Right hindlimb (tissue), 1 donor: Measurements from ENCODE around the gene SPATA17.
"Not testable (repeated sequence)": the region's sequence is repeated elsewhere in the genome, so short reads cannot be mapped to it uniquely, and the experiment has no call there.

Experiments
- DNase-seq: peaks from one replicate; pipeline ENCODE4 v3.0.0-alpha.2; 2018

Gene SPATA17

DNA sequence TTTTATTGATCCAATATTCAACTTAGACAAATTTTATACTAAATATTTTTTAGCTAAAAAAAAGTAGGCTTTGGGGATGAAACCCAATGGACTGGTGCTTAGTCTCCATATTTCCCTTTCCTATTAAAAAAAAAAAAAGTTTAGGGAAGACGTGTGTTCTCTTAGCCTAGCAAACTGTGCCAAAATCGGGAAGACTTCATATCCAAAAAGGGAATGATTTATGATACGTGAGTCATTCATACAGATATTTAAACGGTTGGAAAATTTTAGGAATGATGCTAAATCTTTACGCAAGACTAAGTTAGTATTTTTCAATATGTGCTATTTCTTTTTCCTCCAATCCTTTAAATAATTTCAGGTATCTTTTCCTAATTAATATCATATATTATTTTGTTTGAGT is 50.7 kb downstream of the SPATA17 start:
- DNase-seq: no peak

GRCh38 chr1:217687511-217687910 is 56.4 kb downstream of the SPATA17 start:
- no peak for DNase-seq

DNA sequence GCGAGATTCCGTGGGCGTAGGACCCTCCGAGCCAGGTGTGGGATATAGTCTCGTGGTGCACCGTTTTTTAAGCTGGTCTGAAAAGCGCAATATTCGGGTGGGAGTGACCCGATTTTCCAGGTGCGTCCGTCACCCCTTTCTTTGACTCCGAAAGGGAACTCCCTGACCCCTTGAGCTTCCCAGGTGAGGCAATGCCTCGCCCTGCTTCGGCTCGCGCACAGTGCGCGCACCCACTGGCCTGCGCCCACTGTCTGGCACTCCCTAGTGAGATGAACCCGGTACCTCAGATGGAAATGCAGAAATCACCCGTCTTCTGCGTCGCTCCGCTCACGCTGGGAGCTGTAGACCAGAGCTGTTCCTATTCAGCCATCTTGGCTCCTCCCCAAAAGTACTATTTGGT is 65.0 kb downstream of the SPATA17 start:
- DNase-seq: not testable (repeated sequence)

DNA sequence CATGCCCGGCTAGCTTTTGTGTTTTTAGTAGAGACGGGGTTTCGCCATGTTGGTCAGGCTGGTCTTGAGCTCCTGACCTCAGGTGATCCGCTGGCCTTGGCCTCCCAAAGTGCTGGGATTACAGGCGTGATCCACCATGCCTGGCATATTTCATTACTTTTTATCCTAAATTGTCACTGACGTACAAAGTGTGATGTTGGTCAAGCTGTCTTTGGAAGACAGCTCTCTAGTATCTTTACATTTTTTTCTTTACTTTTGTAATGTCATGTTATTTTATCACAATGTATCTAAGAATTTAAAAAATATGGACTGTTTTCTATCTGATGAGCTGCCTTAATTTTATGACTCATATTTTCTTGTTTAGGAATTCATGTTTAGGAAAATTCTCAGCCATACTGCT is 72.2 kb downstream of the SPATA17 start:
- no peak for DNase-seq

GRCh38 chr1:217712925-217713597 is 81.9 kb downstream of the SPATA17 start:
- no peak for DNase-seq

DNA sequence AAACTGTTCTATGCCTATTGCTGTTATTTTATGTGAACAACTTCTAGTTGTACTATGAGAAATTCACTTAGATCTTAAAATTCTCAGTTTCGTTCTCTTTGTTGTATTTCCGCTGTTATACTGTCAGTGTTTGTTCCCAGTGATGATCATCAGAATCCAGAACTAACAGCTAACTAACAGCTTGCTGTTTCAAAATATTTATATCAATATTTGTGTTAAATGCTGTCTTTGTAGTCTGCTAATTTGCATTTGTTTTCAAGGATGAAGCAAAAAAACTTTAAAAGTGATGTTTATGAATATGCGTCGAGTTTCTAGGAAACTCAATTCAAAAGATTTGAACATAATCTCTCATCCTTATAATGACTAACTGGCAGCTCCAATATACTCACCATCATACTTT is 84.5 kb downstream of the SPATA17 start:
- DNase-seq: no peak

- no peak for DNase-seq
These were observed 86.8 kb downstream of the SPATA17 start for GRCh38 chr1:217717959-217718358.

DNA sequence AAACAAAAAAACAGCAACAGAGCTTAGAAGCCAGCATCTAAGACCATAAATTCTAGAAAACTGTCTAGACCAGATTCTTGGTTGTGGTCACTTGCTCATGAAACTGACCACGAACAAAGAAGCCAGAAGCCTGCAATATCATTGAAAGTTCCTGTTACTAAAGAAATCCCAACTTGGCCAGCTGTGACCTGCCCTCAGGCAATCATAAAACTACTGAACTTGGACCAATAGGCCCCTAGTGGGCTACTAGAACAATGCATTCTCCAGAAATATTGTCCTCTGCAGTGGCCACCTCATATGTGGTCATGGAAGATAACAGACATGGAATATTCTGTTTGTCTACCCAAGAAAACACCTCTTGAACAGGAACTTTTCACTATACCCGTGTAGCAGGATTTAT is 87.7 kb downstream of the SPATA17 start:
- DNase-seq: no peak

DNA sequence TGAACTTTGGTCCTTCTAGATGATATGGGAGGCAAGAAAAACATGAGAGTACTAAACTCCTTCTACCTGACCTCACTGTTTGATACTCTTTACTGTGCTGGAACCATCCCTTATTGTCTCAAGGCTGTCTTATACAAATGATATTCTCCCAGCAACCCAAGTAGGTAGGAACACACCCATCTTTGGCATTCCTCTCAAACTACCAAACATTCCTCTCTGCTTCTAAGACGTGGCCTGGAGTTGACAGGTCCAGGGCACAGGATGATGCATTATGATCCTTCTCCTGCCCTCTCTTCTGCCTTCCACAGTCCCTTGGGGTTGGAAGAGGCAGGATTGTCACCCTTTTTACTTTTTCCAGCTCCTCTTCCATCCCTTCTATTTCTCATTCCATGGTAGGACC is 90.5 kb downstream of the SPATA17 start:
- no peak for DNase-seq

GRCh38 chr1:217734973-217735372 is 103.8 kb downstream of the SPATA17 start:
- no peak for DNase-seq

- no peak for DNase-seq
These were observed 116.1 kb downstream of the SPATA17 start for GRCh38 chr1:217747156-217747769.

DNA sequence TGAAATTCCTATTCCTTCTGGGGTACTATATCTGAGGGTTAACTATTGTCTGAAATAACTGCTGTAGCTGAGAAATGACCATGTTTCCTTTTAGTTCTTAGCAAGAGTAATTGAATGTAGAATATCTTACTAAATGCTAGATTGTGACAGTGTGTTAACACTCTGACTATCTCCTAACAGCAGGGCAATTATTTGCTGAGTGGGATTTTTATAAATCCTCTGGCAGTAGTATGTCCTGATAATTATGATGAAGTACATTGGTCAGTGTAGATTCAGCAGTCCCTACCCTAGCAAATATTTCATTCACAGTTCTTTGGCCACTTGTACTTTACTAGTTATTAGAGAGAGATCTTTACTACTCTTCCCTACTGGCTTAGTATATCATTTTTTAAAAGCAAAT is 138.6 kb downstream of the SPATA17 start:
- DNase-seq: no peak

- DNase-seq: no peak
These were observed 139.8 kb downstream of the SPATA17 start for GRCh38 chr1:217770918-217771317.

DNA sequence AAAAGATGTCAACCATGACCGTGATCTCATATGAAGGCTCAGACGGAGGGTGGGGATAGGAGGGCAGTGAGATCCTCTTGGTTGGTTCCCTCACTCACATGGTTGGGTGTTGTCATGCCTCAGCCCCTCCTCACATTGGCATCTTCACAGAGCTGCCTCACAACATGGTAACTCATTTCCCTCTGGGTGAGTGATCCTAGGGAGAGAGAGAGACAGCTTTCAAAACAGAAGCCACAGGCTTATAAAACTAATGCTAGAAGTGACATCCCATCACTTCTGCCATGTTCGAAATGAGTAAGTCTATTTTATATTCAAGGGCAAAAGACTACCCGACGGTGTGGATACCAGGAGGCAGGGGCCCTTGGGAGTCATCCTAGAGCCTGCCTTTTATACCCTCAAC is 145.5 kb downstream of the SPATA17 start:
- no peak for DNase-seq

GRCh38 chr1:217781056-217781455 is 149.9 kb downstream of the SPATA17 start:
- no peak for DNase-seq

GRCh38 chr1:217791091-217791490 is 159.9 kb downstream of the SPATA17 start:
- DNase-seq: no peak

- no peak for DNase-seq
These were observed 174.6 kb downstream of the SPATA17 start for GRCh38 chr1:217805792-217806191.

GRCh38 chr1:217812175-217812574 is 181.0 kb downstream of the SPATA17 start:
- no peak for DNase-seq

DNA sequence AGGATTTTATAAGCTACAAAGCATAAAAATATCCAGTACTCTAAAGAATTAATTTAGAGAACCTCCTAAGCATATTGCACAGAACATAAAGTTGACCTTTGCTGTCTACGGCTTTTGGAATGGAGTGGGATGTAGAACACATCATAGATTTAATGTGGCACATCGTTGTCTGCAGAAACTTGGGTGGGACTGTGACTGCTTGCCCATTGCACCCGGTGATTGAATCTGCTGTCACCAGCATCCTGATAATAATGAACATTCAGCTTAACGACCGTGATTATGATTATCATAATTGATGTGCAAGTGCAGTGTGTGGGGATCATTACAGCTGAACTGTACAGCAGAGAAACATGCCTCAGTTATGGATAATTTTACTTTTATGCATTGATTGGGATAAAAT is 181.9 kb downstream of the SPATA17 start:
- no peak for DNase-seq

DNA sequence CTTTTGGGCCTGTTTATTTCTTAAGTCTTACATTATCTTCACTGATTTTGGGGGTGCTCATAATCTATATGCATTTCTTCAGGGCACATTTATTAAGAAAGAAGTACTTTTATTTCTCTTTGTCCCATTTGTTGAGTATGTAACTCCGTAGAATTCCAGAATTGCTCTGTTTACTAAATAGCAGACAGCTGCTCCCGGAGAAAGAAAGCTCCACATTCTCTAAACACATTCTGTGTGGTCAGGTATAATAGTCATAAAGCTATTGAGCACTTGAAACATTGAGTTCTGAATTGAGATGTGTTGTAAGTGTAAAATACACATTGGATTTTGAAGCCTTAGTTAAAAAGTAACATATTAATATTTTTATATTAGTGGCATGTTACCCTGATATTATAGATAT is 206.5 kb downstream of the SPATA17 start:
- DNase-seq: no peak

DNA sequence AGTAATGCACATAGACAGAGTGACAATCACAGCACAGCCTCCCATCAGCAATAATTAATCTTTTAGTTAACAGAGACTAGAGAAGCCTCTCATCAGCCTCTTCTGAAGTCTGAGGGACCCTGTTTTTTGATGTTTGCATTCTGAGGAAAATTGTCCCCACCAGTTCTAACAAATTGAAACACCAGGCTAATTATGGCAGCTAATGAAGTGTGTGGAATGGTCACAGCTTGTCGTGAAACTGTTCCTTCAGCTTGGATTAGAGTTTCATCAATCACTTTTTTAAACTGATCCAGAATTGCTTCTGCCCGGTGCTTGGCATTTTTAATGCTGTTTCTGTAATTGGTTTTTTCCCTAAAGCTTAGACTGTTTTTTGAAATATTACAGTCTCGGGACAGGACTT is 208.0 kb downstream of the SPATA17 start:
- DNase-seq: no peak

- DNase-seq: no peak
These were observed 215.6 kb downstream of the SPATA17 start for GRCh38 chr1:217846733-217847132.

DNA sequence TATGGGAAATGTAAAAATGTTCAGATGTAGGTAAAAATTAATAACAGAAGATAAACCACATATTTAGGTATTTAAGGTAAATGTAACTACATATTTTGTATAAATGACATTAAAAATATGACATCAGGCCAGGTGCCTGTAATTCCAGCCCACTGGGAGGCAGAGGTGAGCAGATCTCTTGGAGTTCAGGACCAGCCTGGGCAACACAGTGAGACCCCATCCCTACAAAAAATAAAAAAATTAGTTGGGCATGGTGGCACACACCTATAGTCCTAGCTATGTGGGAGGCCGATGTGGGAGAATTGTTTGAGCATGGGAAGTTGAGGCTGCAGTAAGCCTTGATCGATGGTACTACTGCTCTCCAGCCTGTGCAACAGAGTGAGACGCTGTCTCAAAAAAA is 216.5 kb downstream of the SPATA17 start:
- DNase-seq: no peak

DNA sequence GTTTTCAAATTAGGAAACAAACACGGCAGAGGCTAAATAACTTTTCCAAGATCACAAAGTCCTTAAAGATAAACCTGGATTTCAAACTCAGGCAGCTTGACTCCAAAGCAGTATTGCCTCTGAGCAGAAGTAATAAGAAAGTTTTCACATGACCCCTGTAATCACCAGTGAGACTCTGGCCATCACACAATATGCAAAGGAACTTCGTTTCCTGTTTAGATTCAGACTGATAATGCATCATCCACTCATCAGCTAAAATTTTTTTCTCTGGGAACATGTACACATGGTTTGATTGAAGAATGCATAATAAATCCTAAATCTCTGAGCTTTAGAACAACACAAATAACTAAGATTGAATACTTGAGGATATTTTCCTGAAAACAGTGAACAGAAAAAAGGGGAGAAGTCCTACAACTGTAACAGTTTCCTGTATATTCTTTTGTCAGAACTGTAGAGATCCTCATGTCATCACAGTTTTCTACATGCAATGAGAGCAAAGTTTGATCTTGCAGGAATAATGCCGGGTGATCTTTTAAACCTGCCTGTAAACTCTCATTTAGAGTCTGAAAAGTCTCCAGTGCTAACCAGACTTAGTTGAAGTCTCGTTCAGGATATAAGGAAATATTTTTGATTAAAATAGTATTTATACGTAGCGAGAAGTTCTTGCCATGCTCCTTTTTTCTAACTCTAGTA is 225.3 kb downstream of the SPATA17 start:
- no peak for DNase-seq
